IMR-90 (cell line): ENCODE measurements around the gene CTBP2. TPM values are rescaled to one million over a fixed set of nuclear protein-coding genes. Genes with fewer than 3 reads are reported as not detected.
A peak's percentile ranks its signal among the peaks of the same experiment; 100 is the strongest.

Source experiments
- ATAC-seq: fragments of 200-7000 bp; cut with Tn5 transposase; 2 replicates; pipeline ENCODE4 v1.9.1; 2020; ENCODE audit warnings: low read depth, mild to moderate bottlenecking, moderate library complexity
- BruUV-seq: library from RNA; stranded (reverse); fragments of 400-500 nt; replicated peaks from 2 replicates; lab custom pipeline; 2021; lab: Mats Ljungman, UMichigan
- CTCF ChIA-PET: fragments of 300-600 bp; formaldehyde crosslinking; extraction: SDS; loops from one replicate; lab custom pipeline; 2021; ENCODE audit warnings: antibody characterized with exemption; lab: Yijun Ruan, JAX
- POLR2A ChIA-PET: fragments of 300-600 bp; sonication (Branson Sonifier 250); formaldehyde crosslinking; loops from one replicate; lab custom pipeline; 2022; ENCODE audit warnings: antibody characterized with exemption; ENCODE audit not compliant: unreplicated experiment; lab: Charles Lee
- DNase-seq: peaks from one replicate; pipeline ENCODE4 v3.0.0; 2013
- H2AFZ ChIP-seq: replicated peaks from 2 replicates; pipeline ENCODE3; 2013; ENCODE audit warnings: low read length, mild to moderate bottlenecking; ENCODE audit not compliant: poor library complexity
- H2AK5ac ChIP-seq: 2 replicates; pipeline ENCODE4 v1.6.1; 2013; ENCODE audit warnings: low read depth, low read length, inconsistent platforms
- H2AK9ac ChIP-seq: replicated peaks from 2 replicates; pipeline ENCODE3; 2013; ENCODE audit warnings: mild to moderate bottlenecking, low read depth, low read length, moderate library complexity; ENCODE audit not compliant: poor library complexity
- H2BK120ac ChIP-seq: 2 replicates; pipeline ENCODE4 v1.6.1; 2013; ENCODE audit warnings: low read depth, low read length, inconsistent platforms
- H2BK15ac ChIP-seq: 3 replicates; pipeline ENCODE4 v1.6.1; 2013; ENCODE audit warnings: low read depth, low read length, inconsistent platforms
- H2BK20ac ChIP-seq: 2 replicates; pipeline ENCODE4 v1.6.1; 2013; ENCODE audit warnings: low read depth, mild to moderate bottlenecking, inconsistent platforms, low read length, moderate library complexity
- H2BK5ac ChIP-seq: 2 replicates; pipeline ENCODE4 v1.6.1; 2013; ENCODE audit warnings: mild to moderate bottlenecking, low read depth, low read length, inconsistent platforms; ENCODE audit not compliant: poor library complexity, severe bottlenecking
- H3K14ac ChIP-seq: replicated peaks from 2 replicates; pipeline ENCODE4 v1.6.1; 2013; ENCODE audit warnings: low read depth, low read length, inconsistent platforms
- H3K18ac ChIP-seq: 2 replicates; pipeline ENCODE4 v1.6.1; 2013; ENCODE audit warnings: low read depth, low read length, control low read depth
- H3K23ac ChIP-seq: 2 replicates; pipeline ENCODE4 v1.6.1; 2013; ENCODE audit warnings: low read depth, low read length, inconsistent platforms
- H3K27ac ChIP-seq: 2 replicates; pipeline ENCODE4 v1.5.1; 2013; ENCODE audit warnings: mild to moderate bottlenecking, control low read depth, low read length; ENCODE audit not compliant: insufficient read depth
- H3K27me3 ChIP-seq: 2 replicates; pipeline ENCODE4 v1.6.1; 2013; ENCODE audit warnings: low read length; ENCODE audit not compliant: control insufficient read depth, insufficient read depth
- H3K36me3 ChIP-seq: 2 replicates; pipeline ENCODE4 v1.6.1; 2013; ENCODE audit warnings: low read length, mixed read lengths; ENCODE audit not compliant: control insufficient read depth, insufficient read depth
- H3K4ac ChIP-seq: 2 replicates; pipeline ENCODE4 v1.6.1; 2013; ENCODE audit warnings: low read depth, low read length, inconsistent platforms
- H3K4me1 ChIP-seq: 2 replicates; pipeline ENCODE4 v1.6.1; 2013; ENCODE audit warnings: low read length, mixed read lengths; ENCODE audit not compliant: control insufficient read depth, insufficient read depth
- H3K4me2 ChIP-seq: 2 replicates; pipeline ENCODE4 v1.6.1; 2013; ENCODE audit warnings: low read depth, mild to moderate bottlenecking, control low read depth, low read length, moderate library complexity
- H3K4me3 ChIP-seq: 2 replicates; pipeline ENCODE4 v1.5.1; 2013; ENCODE audit warnings: low read depth, mild to moderate bottlenecking, control low read depth, low read length, moderate library complexity; ENCODE audit not compliant: insufficient read depth
- H3K56ac ChIP-seq: 2 replicates; pipeline ENCODE4 v1.6.1; 2013; ENCODE audit warnings: low read length, inconsistent platforms; ENCODE audit not compliant: insufficient read depth; ENCODE audit errors: extremely low read depth
- H3K79me1 ChIP-seq, 2 experiments: 2 replicates each; pipeline ENCODE4 v1.6.1; 2013; ENCODE audit warnings: low read length in 2 of 2, inconsistent platforms in 1 of 2, low read depth in 1 of 2
- H3K9ac ChIP-seq: 2 replicates; pipeline ENCODE4 v1.6.1; 2013; ENCODE audit warnings: low read depth, low read length, control low read depth
- H3K9me1 ChIP-seq: 2 replicates; pipeline ENCODE4 v1.6.1; 2013; ENCODE audit warnings: low read length, inconsistent platforms; ENCODE audit not compliant: insufficient read depth
- H3K9me3 ChIP-seq: 2 replicates; pipeline ENCODE4 v1.6.1; 2013; ENCODE audit warnings: low read length; ENCODE audit not compliant: control insufficient read depth, insufficient read depth
- H4K20me1 ChIP-seq: 2 replicates; pipeline ENCODE4 v1.6.1; 2013; ENCODE audit warnings: low read length, inconsistent platforms; ENCODE audit not compliant: insufficient read depth
- H4K5ac ChIP-seq: 2 replicates; pipeline ENCODE4 v1.6.1; 2013; ENCODE audit warnings: mild to moderate bottlenecking, low read depth, low read length, control low read depth
- H4K8ac ChIP-seq, 2 experiments: 2 replicates each; pipeline ENCODE4 v1.6.1; 2013; ENCODE audit warnings: low read depth in 2 of 2, low read length in 2 of 2, control low read depth in 1 of 2, inconsistent platforms in 1 of 2
- H4K91ac ChIP-seq: 2 replicates; pipeline ENCODE4 v1.6.1; 2013; ENCODE audit warnings: low read depth, low read length, inconsistent platforms; ENCODE audit not compliant: insufficient read depth
- CEBPB ChIP-seq: IDR thresholded peaks from 2 replicates; pipeline ENCODE4 v1.6.1; 2012; ENCODE audit warnings: low read depth, low read length, improper control_type of control experiment
- MAFK ChIP-seq: IDR thresholded peaks from 2 replicates; pipeline ENCODE4 v1.6.1; 2012; ENCODE audit warnings: low read depth, low read length, improper control_type of control experiment
- MAZ ChIP-seq: IDR thresholded peaks from 2 replicates; pipeline ENCODE4 v1.6.1; 2012; ENCODE audit warnings: low read depth, mild to moderate bottlenecking, low read length, improper control_type of control experiment, moderate library complexity, borderline replicate concordance
- NFE2L2 ChIP-seq: fragments of 150-350 bp; IDR thresholded peaks from 2 replicates; pipeline ENCODE4 v1.6.1; 2016; ENCODE audit warnings: low read depth, mild to moderate bottlenecking, low read length
- POLR2A ChIP-seq: IDR thresholded peaks from 2 replicates; pipeline ENCODE4 v1.6.1; 2012; ENCODE audit warnings: mild to moderate bottlenecking, low read depth, low read length
- WGBS, 2 experiments: methylation state at CpG; one replicate each; pipeline versions ENCODE4 v1.1.5 to v1.1.7; 2013; ENCODE audit warnings: missing lambda C conversion rate in 2 of 2; ENCODE audit not compliant: insufficient read length in 1 of 2; ENCODE audit errors: extremely low coverage in 2 of 2; 5-methylcytosine and 5-hydroxymethylcytosine counted together
- dilution Hi-C: fragments of 300-500 bp; cut with HindIII; formaldehyde crosslinking; loops from one replicate; pipeline ENCODE4 v1.14.3; 2018; ENCODE audit warnings: low sequenced_read_pairs; ENCODE audit not compliant: unreplicated experiment
- in situ Hi-C: fragments of 300-500 bp; cut with MboI; formaldehyde crosslinking; loops from 3 replicates; pipeline ENCODE4 v1.14.3; 2019; ENCODE audit warnings: low sequenced_read_pairs, inconsistent platforms, mixed read lengths
- intact Hi-C: fragments of 100-400 bp; cut with micrococcal nuclease; formaldehyde crosslinking; loops from 2 replicates; pipeline ENCODE4 v1.10.0; 2022
- polyA plus RNA-seq, 3 experiments: library from polyadenylated mRNA; depleted of rRNA; stranded (reverse); fragments of >200 nt; gene quantifications; 2 replicates each; pipeline ENCODE4 v1.2.3, GENCODE V29; 2012; ENCODE audit warnings: low replicate concordance in 1 of 3
- total RNA-seq: library from RNA; depleted of rRNA; stranded (reverse); fragments of >200 nt; gene quantifications from 2 replicates; pipeline ENCODE4 v1.2.3, GENCODE V29; 2012

Gene CTBP2
- total and polyA plus RNA-seq, 2 of the 4 experiments (the other 2 are of a cell fraction) = 81.0 to 86.6 TPM

- H3K9me3 ChIP-seq = no peaks in the 10 kb centered on the region
- H3K27me3 ChIP-seq = no peaks in the 10 kb centered on the region
- H3K18ac ChIP-seq = peak overlapping the region; percentile 4; the same call in 1 of the 2 replicates
- intact Hi-C loops = loop anchor here (2.0 to 5.0 kb wide), 3 partner anchors 46 to 101 kb away; no protein-coding TSS in a partner anchor
- dilution Hi-C loops = no loop called here
- H2BK15ac ChIP-seq = no peak overlapping the region
- H2AK5ac ChIP-seq = peak overlapping the region; percentile 7; the same call in 1 of the 2 replicates
- in situ Hi-C loops = no loop called here
- no peak overlapping the region for H2BK5ac ChIP-seq
- BruUV-seq = no TSS peak
- DNase-seq (no peak), ATAC-seq (no peak)
- H3K56ac ChIP-seq = no peak overlapping the region
- peak overlapping the region; percentile 45; the same call in 1 of the 2 replicates for H3K27ac ChIP-seq
- peaks cover 95% of the 10 kb centered on the region for H4K20me1 ChIP-seq
- H2BK120ac ChIP-seq = no peak overlapping the region
- 40% methylated on average over 2 of the region's 7 CpGs; no CpG with 5 or more reads in 1 of the 2 experiments for WGBS, 2 experiments
- peak overlapping the region; percentile 3; the same call in 1 of the 2 replicates for H3K4ac ChIP-seq
- no peak overlapping the region for H4K5ac ChIP-seq
- 0 out of 2 replicates have a peak overlapping the region, but pooled peaks have one; percentile 3 for H3K9ac ChIP-seq
- H2AFZ ChIP-seq = no peak overlapping the region
- H3K4me1 ChIP-seq = peaks cover 41% of the 10 kb centered on the region
- H3K36me3 ChIP-seq = peaks cover 14% of the 10 kb centered on the region
- peak overlapping the region; percentile 56; the same call in 1 of the 2 replicates for H3K4me2 ChIP-seq
- no peak overlapping the region for H3K4me3 ChIP-seq
- CTCF ChIA-PET = interaction anchor here (0.7 kb wide), 1 partner anchor 70 kb away, joined by 4 read pairs; no protein-coding TSS in a partner anchor
- H3K79me1 ChIP-seq = peaks cover 15 to 78% of the 10 kb centered on the region in 2 experiments; a peak in 3 of 4 replicates
- peaks cover 37% of the 10 kb centered on the region for H3K9me1 ChIP-seq
- H4K8ac ChIP-seq = 0 out of 4 replicates have a peak overlapping the region, but pooled peaks of 1 of the 2 experiments have one; percentile 2
- peak overlapping the region; percentile 11 for H3K23ac ChIP-seq
- TF ChIP-seq CEBPB (peak; percentile 15; the same call in 1 of the 2 replicates), MAFK (no peak), MAZ (no peak), POLR2A (no peak), NFE2L2 (no peak)
- POLR2A ChIA-PET = no interaction called here
- no peak overlapping the region for H4K91ac ChIP-seq
- no peak overlapping the region for H3K14ac ChIP-seq
- H2BK20ac ChIP-seq = no peak overlapping the region
- H2AK9ac ChIP-seq = no peak overlapping the region
These were observed 12.4 kb downstream of the CTBP2 start for GRCh38 chr10:125147971-125148439.
